GM21447 (cell line): Measurements from ENCODE around the gene TNRC18.
"Not testable (repeated sequence)": the region's sequence is repeated elsewhere in the genome, so short reads cannot be mapped to it uniquely, and the experiment has no call there.

Source experiments
- ATAC-seq: cut with Tn5 transposase; IDR thresholded peaks from one replicate; pipeline ENCODE4 v1.9.1; 2021; ENCODE audit not compliant: unreplicated experiment

Gene TNRC18

GRCh38 chr7:5275510-5275909 is 148.1 kb downstream of the TNRC18 start:
- ATAC-seq = not testable (repeated sequence)

- not testable (repeated sequence) for ATAC-seq
These were observed 148.6 kb downstream of the TNRC18 start for GRCh38 chr7:5274985-5275431.

GRCh38 chr7:5274441-5274840 is 149.2 kb downstream of the TNRC18 start:
- ATAC-seq = no peak

- ATAC-seq = not testable (repeated sequence)
These were observed 149.7 kb downstream of the TNRC18 start for GRCh38 chr7:5273831-5274405.

GRCh38 chr7:5270788-5271187 is 152.8 kb downstream of the TNRC18 start:
- no peak for ATAC-seq

- not testable (repeated sequence) for ATAC-seq
These were observed 153.5 kb downstream of the TNRC18 start for GRCh38 chr7:5269992-5270657.

GRCh38 chr7:5267829-5268228 is 155.8 kb downstream of the TNRC18 start:
- not testable (repeated sequence) for ATAC-seq

- ATAC-seq = no peak
These were observed 157.2 kb downstream of the TNRC18 start for GRCh38 chr7:5266191-5267028.

- ATAC-seq = no peak
These were observed 158.1 kb downstream of the TNRC18 start for GRCh38 chr7:5265320-5266190.

- not testable (repeated sequence) for ATAC-seq
These were observed 160.6 kb downstream of the TNRC18 start for GRCh38 chr7:5263066-5263465.

GRCh38 chr7:5260530-5261068 is 163.0 kb downstream of the TNRC18 start:
- not testable (repeated sequence) for ATAC-seq
